Measurements from ENCODE around the gene SSH3.

SSH3 gene

GRCh38 chr11:67264260-67264659 lies 39.1 kb upstream of the SSH3 start:
- no peak overlapping the region for H3K27ac ChIP-seq (replicated peaks)
- TF ChIP-seq, protein P1, sequence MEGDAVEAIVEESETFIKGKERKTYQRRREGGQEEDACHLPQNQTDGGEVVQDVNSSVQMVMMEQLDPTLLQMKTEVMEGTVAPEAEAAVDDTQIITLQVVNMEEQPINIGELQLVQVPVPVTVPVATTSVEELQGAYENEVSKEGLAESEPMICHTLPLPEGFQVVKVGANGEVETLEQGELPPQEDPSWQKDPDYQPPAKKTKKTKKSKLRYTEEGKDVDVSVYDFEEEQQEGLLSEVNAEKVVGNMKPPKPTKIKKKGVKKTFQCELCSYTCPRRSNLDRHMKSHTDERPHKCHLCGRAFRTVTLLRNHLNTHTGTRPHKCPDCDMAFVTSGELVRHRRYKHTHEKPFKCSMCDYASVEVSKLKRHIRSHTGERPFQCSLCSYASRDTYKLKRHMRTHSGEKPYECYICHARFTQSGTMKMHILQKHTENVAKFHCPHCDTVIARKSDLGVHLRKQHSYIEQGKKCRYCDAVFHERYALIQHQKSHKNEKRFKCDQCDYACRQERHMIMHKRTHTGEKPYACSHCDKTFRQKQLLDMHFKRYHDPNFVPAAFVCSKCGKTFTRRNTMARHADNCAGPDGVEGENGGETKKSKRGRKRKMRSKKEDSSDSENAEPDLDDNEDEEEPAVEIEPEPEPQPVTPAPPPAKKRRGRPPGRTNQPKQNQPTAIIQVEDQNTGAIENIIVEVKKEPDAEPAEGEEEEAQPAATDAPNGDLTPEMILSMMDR (IDR thresholded peaks at IDR 0.05; ENCODE audit: insufficient read depth, low read length): no peak
- TF ChIP-seq POLR2AphosphoS5 (IDR thresholded peaks at IDR 0.05; ENCODE audit: low read depth) (no peak), SPI1 (IDR thresholded peaks at IDR 0.05; ENCODE audit: borderline replicate concordance, low read depth) (no peak), REST (IDR thresholded peaks at IDR 0.05; ENCODE audit: insufficient replicate concordance, low read depth) (no peak)
- H3K4me3 ChIP-seq (replicated peaks; ENCODE audit: insufficient read depth, low read length): no peak overlapping the region
- no peak for DNase-seq (ENCODE audit: low read depth in 1 of 2, low spot score in 1 of 2)
- no peaks in the 10 kb centered on the region for H3K27me3 ChIP-seq (ENCODE audit: insufficient read depth, poor library complexity, severe bottlenecking)

DNA sequence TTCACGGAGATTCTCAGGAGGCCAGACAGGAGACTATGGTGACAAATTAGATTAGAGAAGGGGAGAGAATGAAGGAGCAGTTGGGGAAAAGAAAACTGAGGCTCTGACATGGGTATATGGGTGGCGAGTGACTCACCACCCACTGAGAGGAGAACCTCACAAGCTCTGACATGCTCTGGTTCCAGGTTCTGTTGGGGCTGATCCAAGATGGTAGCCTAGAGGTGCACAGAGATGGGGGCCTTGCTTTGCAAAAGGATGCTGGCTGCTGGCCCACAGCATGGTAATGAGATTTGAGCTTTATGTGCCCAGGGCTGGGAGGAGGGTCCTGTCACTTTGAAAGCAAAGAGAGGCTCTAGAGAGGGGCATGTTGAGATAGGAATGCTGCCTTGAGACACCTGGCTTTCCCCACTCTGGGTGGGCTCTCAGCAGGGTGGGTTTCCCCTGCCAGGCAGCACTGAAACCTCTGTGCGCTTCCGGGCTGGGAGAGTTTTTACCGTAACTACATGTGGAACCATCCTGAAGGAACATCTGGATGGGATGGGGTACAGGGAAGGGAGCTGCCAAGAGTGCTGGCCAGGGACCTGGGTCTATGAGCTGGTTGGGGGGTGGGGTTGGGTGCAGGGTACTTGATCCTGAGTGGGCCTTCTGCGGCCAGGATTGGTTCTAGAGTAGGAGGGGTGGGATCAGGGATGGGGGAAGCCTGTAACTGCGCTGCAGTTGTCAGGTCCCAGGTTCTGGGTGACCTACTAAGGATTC lies 38.3 kb upstream of the SSH3 start:
- no peaks in the 10 kb centered on the region for H3K27me3 ChIP-seq (ENCODE audit: insufficient read depth, poor library complexity, severe bottlenecking)
- DNase-seq (ENCODE audit: low read depth in 1 of 2, low spot score in 1 of 2): no peak
- H3K27ac ChIP-seq (replicated peaks): no peak overlapping the region
- H3K4me3 ChIP-seq (replicated peaks; ENCODE audit: insufficient read depth, low read length): no peak overlapping the region
- TF ChIP-seq, protein P1 (IDR thresholded peaks at IDR 0.05; ENCODE audit: insufficient read depth, low read length): no peak
- TF ChIP-seq POLR2AphosphoS5 (IDR thresholded peaks at IDR 0.05; ENCODE audit: low read depth) (no peak), SPI1 (IDR thresholded peaks at IDR 0.05; ENCODE audit: borderline replicate concordance, low read depth) (no peak), GABPA (IDR thresholded peaks at IDR 0.05; ENCODE audit: low read depth) (no peak), REST (IDR thresholded peaks at IDR 0.05; ENCODE audit: insufficient replicate concordance, low read depth) (no peak)

- H3K4me3 ChIP-seq (replicated peaks; ENCODE audit: insufficient read depth, low read length): no peak overlapping the region
- H3K27me3 ChIP-seq (ENCODE audit: insufficient read depth, poor library complexity, severe bottlenecking): no peaks in the 10 kb centered on the region
- H3K27ac ChIP-seq (replicated peaks): peak overlapping the region; percentile 58
- TF ChIP-seq, protein P1 (IDR thresholded peaks at IDR 0.05; ENCODE audit: insufficient read depth, low read length): peak; percentile 28
- TF ChIP-seq GABPA (IDR thresholded peaks at IDR 0.05; ENCODE audit: low read depth) (no peak), SPI1 (IDR thresholded peaks at IDR 0.05; ENCODE audit: borderline replicate concordance, low read depth) (no peak), REST (IDR thresholded peaks at IDR 0.05; ENCODE audit: insufficient replicate concordance, low read depth) (no peak), POLR2AphosphoS5 (IDR thresholded peaks at IDR 0.05; ENCODE audit: low read depth) (no peak)
- DNase-seq (ENCODE audit: low read depth in 1 of 2, low spot score in 1 of 2): peak in 1 of 2 experiments; percentile 61
Observed at GRCh38 chr11:67265633-67266448, 37.5 kb upstream of the SSH3 start.

All from HL-60 (cell line).